SH-SY5Y (cell line): Measurements from ENCODE around the gene CYB561D2.

Experiments
- GATA2 ChIP-seq: IDR thresholded peaks from 2 replicates; pipeline ENCODE4 v1.6.1; 2011; ENCODE audit warnings: mild to moderate bottlenecking, low read depth, low read length
- GATA3 ChIP-seq: IDR thresholded peaks from 2 replicates; pipeline ENCODE4 v1.6.1; 2011; ENCODE audit warnings: low read depth, mild to moderate bottlenecking, low read length, moderate library complexity

CYB561D2 gene

GRCh38 chr3:50345008-50345407 lies 5.7 kb upstream of the CYB561D2 start:
- TF ChIP-seq GATA2, result no peak

- TF ChIP-seq GATA2 (no peak), GATA3 (no peak)
These were observed 5.0 kb upstream of the CYB561D2 start, which contains the start of gene ZMYND10 for GRCh38 chr3:50345586-50346234. Gene ZMYND10 (minus strand): TSS chr3:50345732. CDS start chr3:50345579, 153 bp downstream.

GRCh38 chr3:50347187-50347813 lies 3.4 kb upstream of the CYB561D2 start:
- no peak for TF ChIP-seq GATA3
- no peak for TF ChIP-seq GATA2

GRCh38 chr3:50350213-50350526 lies 492 bp upstream of the CYB561D2 start:
- TF ChIP-seq GATA2, result no peak
- no peak for TF ChIP-seq GATA3

- TF ChIP-seq GATA3 (no peak), GATA2 (no peak)
These were observed 648 bp downstream of the CYB561D2 start for GRCh38 chr3:50351323-50351697.

GRCh38 chr3:50352781-50353180 lies 2.1 kb downstream of the CYB561D2 start:
- TF ChIP-seq GATA3 (no peak), GATA2 (no peak)

- TF ChIP-seq GATA3 (no peak), GATA2 (no peak)
These were observed 2.8 kb downstream of the CYB561D2 start for GRCh38 chr3:50353245-50354004.

GRCh38 chr3:50354186-50354764 lies 3.6 kb downstream of the CYB561D2 start:
- peak; percentile 72; the same call in 1 of the 2 replicates for TF ChIP-seq GATA2
- no peak for TF ChIP-seq GATA3

- no peak for TF ChIP-seq GATA2
- TF ChIP-seq GATA3, result no peak
These were observed 4.2 kb downstream of the CYB561D2 start for GRCh38 chr3:50354850-50355249.

GRCh38 chr3:50355829-50356552 lies 5.3 kb downstream of the CYB561D2 start:
- TF ChIP-seq GATA3, result no peak
- TF ChIP-seq GATA2, result no peak

- TF ChIP-seq GATA3 (no peak), GATA2 (no peak)
These were observed 5.9 kb downstream of the CYB561D2 start for GRCh38 chr3:50356553-50356952.

- TF ChIP-seq GATA2 (no peak), GATA3 (no peak)
These were observed 6.8 kb downstream of the CYB561D2 start for GRCh38 chr3:50357481-50357880.

GRCh38 chr3:50358355-50358910 lies 7.8 kb downstream of the CYB561D2 start:
- no peak for TF ChIP-seq GATA3
- TF ChIP-seq GATA2, result no peak

- TF ChIP-seq GATA3 (no peak), GATA2 (no peak)
These were observed 8.5 kb downstream of the CYB561D2 start, which contains the start of gene TMEM115 for GRCh38 chr3:50358911-50359759. Gene TMEM115 (minus strand): TSS chr3:50359521. CDS start chr3:50359063, 458 bp downstream.
